Measurements from ENCODE around the gene TUBGCP3.

DNA sequence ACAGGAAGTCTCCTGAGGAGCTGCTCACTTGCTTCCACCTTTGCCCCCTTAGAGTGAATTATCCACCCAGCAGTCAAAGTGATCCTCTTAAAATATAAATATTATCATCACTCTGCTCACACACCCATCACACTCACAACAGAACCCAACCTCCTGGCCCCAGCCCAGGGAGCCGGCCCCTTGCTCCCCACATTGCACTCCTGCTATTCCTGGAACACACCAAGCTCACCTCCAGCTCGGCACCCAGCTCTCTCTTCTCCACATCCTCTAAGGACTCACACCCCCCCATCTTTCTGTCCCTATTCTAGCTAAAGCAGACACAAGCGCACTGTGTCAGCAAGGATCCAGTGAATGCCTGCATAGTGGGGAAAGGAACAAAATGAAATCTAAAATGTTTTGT, 7.0 kb downstream of the TUBGCP3 start:
- TF ChIP-seq EZH2 (IDR thresholded peaks at IDR 0.05; ENCODE audit: insufficient read depth, poor library complexity, severe bottlenecking) (no peak), EZH2phosphoT487 (IDR thresholded peaks at IDR 0.05; ENCODE audit: insufficient read depth, low read depth) (no peak)
